ENCODE data around the gene GNB4.
A peak's percentile ranks its signal among the peaks of the same experiment; 100 is the strongest.

DNA sequence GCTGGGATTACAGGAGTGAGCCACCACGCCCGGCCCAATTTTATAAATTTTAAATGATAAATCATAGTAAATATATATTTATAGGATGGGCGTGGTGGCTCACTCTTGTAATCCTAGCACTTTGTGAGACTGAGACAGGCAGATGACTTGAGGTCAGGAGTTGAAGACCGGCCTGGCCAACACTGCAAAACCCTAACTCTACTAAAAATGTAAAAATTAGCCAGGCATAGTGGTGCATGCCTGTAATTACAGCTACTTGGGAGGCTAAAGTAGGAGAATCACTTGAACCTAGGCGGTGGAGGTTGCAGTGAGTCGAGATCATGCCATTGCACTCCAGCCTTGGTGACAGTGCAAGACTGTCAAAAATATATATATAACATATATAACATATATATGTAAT is 77.3 kb downstream of the GNB4 start:
- TF ChIP-seq, protein P1, sequence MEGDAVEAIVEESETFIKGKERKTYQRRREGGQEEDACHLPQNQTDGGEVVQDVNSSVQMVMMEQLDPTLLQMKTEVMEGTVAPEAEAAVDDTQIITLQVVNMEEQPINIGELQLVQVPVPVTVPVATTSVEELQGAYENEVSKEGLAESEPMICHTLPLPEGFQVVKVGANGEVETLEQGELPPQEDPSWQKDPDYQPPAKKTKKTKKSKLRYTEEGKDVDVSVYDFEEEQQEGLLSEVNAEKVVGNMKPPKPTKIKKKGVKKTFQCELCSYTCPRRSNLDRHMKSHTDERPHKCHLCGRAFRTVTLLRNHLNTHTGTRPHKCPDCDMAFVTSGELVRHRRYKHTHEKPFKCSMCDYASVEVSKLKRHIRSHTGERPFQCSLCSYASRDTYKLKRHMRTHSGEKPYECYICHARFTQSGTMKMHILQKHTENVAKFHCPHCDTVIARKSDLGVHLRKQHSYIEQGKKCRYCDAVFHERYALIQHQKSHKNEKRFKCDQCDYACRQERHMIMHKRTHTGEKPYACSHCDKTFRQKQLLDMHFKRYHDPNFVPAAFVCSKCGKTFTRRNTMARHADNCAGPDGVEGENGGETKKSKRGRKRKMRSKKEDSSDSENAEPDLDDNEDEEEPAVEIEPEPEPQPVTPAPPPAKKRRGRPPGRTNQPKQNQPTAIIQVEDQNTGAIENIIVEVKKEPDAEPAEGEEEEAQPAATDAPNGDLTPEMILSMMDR (conservative IDR thresholded peaks at IDR 0.05) = 0 out of 2 replicates have a peak, but pooled peaks have one; percentile 27
- TF ChIP-seq EZH2 (IDR thresholded peaks at IDR 0.05; ENCODE audit: low read depth) = no peak
